ENCODE data around the gene BRPF1. TPM values are rescaled to one million over a fixed set of nuclear protein-coding genes. Genes with fewer than 3 reads are reported as not detected.

The BRPF1 gene
- total and polyA plus RNA-seq, 4 donors = 2.0 to 11.2 (median 6.5) TPM

DNA sequence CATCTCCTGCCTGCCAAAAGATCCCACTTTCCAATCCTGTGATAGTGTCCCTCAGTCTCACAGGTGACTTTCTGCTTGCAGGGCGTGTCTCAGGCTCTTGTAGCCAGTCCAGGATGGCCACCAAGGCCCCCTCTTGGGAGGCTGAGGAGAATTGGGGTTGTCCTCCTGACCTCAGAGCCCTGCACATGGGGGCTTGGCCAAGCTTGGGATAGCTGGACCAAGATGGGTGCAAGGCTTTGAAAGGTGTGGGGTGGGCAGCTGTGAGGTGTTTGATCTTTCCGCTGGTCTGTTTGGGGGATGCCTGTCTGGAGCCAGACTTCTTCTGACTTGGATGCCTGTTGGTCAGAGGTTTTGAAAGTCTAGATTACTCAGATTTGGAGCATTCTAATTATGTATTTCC lies 39.9 kb upstream of the BRPF1 start (continued):
- TF ChIP-seq, protein P1, sequence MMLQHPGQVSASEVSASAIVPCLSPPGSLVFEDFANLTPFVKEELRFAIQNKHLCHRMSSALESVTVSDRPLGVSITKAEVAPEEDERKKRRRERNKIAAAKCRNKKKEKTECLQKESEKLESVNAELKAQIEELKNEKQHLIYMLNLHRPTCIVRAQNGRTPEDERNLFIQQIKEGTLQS (IDR thresholded peaks at IDR 0.05) = no peak
- TF ChIP-seq JUND (IDR thresholded peaks at IDR 0.05) (no peak), HNF4G (IDR thresholded peaks at IDR 0.05) (no peak), RXRA (IDR thresholded peaks at IDR 0.05) (no peak), NR2F2 (IDR thresholded peaks at IDR 0.05) (no peak)
- TF ChIP-seq, protein P2, sequence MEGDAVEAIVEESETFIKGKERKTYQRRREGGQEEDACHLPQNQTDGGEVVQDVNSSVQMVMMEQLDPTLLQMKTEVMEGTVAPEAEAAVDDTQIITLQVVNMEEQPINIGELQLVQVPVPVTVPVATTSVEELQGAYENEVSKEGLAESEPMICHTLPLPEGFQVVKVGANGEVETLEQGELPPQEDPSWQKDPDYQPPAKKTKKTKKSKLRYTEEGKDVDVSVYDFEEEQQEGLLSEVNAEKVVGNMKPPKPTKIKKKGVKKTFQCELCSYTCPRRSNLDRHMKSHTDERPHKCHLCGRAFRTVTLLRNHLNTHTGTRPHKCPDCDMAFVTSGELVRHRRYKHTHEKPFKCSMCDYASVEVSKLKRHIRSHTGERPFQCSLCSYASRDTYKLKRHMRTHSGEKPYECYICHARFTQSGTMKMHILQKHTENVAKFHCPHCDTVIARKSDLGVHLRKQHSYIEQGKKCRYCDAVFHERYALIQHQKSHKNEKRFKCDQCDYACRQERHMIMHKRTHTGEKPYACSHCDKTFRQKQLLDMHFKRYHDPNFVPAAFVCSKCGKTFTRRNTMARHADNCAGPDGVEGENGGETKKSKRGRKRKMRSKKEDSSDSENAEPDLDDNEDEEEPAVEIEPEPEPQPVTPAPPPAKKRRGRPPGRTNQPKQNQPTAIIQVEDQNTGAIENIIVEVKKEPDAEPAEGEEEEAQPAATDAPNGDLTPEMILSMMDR (IDR thresholded peaks at IDR 0.05; ENCODE audit: low read depth, low read length, missing input control) = no peak

DNA sequence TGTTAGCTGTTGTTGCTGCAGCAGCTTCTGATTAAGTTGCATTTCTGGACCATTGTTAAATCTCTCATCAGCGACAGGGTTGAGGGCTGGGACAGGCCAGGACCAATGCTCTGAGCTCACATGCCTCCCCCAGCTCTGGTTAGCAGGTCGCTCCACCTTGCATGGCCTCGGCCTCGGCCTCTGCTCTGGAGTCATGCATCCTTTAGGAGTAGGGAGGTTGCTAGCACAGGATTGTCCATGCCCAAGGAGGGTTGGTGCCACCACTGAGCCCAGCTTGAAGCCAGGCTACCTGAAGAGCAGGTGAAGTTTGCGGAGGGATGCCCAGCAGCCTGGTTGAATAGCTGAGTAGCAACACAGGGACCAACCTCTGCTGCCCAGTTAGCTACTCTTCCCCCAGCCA lies 39.1 kb upstream of the BRPF1 start:
- TF ChIP-seq JUND (IDR thresholded peaks at IDR 0.05) = no peak
- TF ChIP-seq GABPA (IDR thresholded peaks at IDR 0.05 in 1 of 2, conservative IDR thresholded peaks at IDR 0.05 in 1 of 2) = no peak
- TF ChIP-seq, protein P2 (IDR thresholded peaks at IDR 0.05; ENCODE audit: low read depth, low read length, missing input control) = no peak
- TF ChIP-seq HNF4G (IDR thresholded peaks at IDR 0.05) = no peak
- TF ChIP-seq, protein P3, sequence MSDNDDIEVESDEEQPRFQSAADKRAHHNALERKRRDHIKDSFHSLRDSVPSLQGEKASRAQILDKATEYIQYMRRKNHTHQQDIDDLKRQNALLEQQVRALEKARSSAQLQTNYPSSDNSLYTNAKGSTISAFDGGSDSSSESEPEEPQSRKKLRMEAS (IDR thresholded peaks at IDR 0.05) = no peak
- TF ChIP-seq HNF4A (conservative IDR thresholded peaks at IDR 0.05) = no peak
- TF ChIP-seq RXRA (IDR thresholded peaks at IDR 0.05) = no peak

DNA sequence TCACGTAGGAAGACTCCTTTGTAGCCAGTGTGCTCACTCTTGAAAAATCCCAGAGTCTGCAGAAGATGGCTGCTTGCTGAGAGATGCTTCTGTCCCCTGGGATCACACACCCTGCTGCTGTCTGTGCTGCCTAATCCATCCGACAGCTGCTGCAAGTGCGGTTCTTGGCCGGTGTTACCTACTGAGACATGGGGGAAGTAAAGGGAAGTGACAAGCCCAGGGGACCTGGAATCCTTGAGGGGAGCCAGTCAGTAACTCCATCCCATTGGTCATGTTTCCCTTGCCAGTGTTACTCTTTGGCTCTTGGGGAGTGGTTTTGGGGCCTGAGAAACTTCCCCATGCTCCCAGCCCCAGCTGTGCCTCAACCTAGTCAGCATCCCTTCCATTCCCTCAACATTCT lies 36.2 kb upstream of the BRPF1 start:
- H3K4me1 ChIP-seq (ENCODE audit: control insufficient read depth in 4 of 4, insufficient read depth in 4 of 4, low read length in 3 of 4) = no peaks in the 10 kb centered on the region
- H3K27me3 ChIP-seq (ENCODE audit: control insufficient read depth in 4 of 4, insufficient read depth in 4 of 4, low read length in 3 of 4) = no peaks in the 10 kb centered on the region
- H3K4me3 ChIP-seq (ENCODE audit: low read depth in 1 of 3, low read length in 3 of 3) = no peak overlapping the region
- peaks cover 13 to 89% (median 55%) of the 10 kb centered on the region in 4 donors for H3K36me3 ChIP-seq (ENCODE audit: control insufficient read depth in 4 of 4, insufficient read depth in 3 of 4, low read depth in 1 of 4, low read length in 3 of 4)
- no peaks in the 10 kb centered on the region for H3K9me3 ChIP-seq (ENCODE audit: control insufficient read depth in 4 of 4, low read length in 3 of 4)
- no peak for TF ChIP-seq FOXA1 (IDR thresholded peaks at IDR 0.05)
- TF ChIP-seq NR2F2 (IDR thresholded peaks at IDR 0.05) = no peak
- TF ChIP-seq, protein P4, sequence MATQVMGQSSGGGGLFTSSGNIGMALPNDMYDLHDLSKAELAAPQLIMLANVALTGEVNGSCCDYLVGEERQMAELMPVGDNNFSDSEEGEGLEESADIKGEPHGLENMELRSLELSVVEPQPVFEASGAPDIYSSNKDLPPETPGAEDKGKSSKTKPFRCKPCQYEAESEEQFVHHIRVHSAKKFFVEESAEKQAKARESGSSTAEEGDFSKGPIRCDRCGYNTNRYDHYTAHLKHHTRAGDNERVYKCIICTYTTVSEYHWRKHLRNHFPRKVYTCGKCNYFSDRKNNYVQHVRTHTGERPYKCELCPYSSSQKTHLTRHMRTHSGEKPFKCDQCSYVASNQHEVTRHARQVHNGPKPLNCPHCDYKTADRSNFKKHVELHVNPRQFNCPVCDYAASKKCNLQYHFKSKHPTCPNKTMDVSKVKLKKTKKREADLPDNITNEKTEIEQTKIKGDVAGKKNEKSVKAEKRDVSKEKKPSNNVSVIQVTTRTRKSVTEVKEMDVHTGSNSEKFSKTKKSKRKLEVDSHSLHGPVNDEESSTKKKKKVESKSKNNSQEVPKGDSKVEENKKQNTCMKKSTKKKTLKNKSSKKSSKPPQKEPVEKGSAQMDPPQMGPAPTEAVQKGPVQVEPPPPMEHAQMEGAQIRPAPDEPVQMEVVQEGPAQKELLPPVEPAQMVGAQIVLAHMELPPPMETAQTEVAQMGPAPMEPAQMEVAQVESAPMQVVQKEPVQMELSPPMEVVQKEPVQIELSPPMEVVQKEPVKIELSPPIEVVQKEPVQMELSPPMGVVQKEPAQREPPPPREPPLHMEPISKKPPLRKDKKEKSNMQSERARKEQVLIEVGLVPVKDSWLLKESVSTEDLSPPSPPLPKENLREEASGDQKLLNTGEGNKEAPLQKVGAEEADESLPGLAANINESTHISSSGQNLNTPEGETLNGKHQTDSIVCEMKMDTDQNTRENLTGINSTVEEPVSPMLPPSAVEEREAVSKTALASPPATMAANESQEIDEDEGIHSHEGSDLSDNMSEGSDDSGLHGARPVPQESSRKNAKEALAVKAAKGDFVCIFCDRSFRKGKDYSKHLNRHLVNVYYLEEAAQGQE (IDR thresholded peaks at IDR 0.05) = no peak
- TF ChIP-seq JUND (IDR thresholded peaks at IDR 0.05) = no peak
- no peak for TF ChIP-seq RAD21 (IDR thresholded peaks at IDR 0.05)
- TF ChIP-seq RXRA (IDR thresholded peaks at IDR 0.05) = no peak
- TF ChIP-seq, protein P2 (IDR thresholded peaks at IDR 0.05; ENCODE audit: low read depth, low read length, missing input control) = no peak
- no peak for TF ChIP-seq HNF4A (conservative IDR thresholded peaks at IDR 0.05)
- no peak for DNase-seq (ENCODE audit: low spot score)
- 96% methylated on average over 4 of the region's 4 CpGs for WGBS
- H3K9ac ChIP-seq (ENCODE audit: low read depth in 1 of 2, low read length in 2 of 2) = no peak overlapping the region
- no peak overlapping the region for H3K27ac ChIP-seq (ENCODE audit: low read depth in 1 of 2, low read length in 2 of 2)

More for the DNA sequence above, 39.1 kb upstream of the BRPF1 start:
- no peaks in the 10 kb centered on the region for H3K27me3 ChIP-seq (ENCODE audit: control insufficient read depth in 4 of 4, insufficient read depth in 4 of 4, low read length in 3 of 4)
- no peaks in the 10 kb centered on the region for H3K4me1 ChIP-seq (ENCODE audit: control insufficient read depth in 4 of 4, insufficient read depth in 4 of 4, low read length in 3 of 4)
- H3K9ac ChIP-seq (ENCODE audit: low read depth in 1 of 2, low read length in 2 of 2) = no peak overlapping the region
- H3K9me3 ChIP-seq (ENCODE audit: control insufficient read depth in 4 of 4, low read length in 3 of 4) = no peaks in the 10 kb centered on the region
- H3K4me3 ChIP-seq (ENCODE audit: low read depth in 1 of 3, low read length in 3 of 3) = no peak overlapping the region
- H3K36me3 ChIP-seq (ENCODE audit: control insufficient read depth in 4 of 4, insufficient read depth in 3 of 4, low read depth in 1 of 4, low read length in 3 of 4) = peaks cover 14 to 93% (median 69%) of the 10 kb centered on the region in 4 donors
- 95% methylated on average over 5 of the region's 5 CpGs for WGBS
- no peak for DNase-seq (ENCODE audit: low spot score)
- no peak overlapping the region for H3K27ac ChIP-seq (ENCODE audit: low read depth in 1 of 2, low read length in 2 of 2)
